Cerebellar cortex (tissue), 1 donor: ENCODE measurements around the gene TBC1D9.
A peak's percentile ranks its signal among the peaks of the same experiment; 100 is the strongest.
"Not testable (repeated sequence)": the region's sequence is repeated elsewhere in the genome, so short reads cannot be mapped to it uniquely, and the experiment has no call there.

Experiments
- DNase-seq: peaks from one replicate; pipeline ENCODE4 v3.0.0-alpha.2; 2015; ENCODE audit warnings: low spot score

Gene TBC1D9

DNA sequence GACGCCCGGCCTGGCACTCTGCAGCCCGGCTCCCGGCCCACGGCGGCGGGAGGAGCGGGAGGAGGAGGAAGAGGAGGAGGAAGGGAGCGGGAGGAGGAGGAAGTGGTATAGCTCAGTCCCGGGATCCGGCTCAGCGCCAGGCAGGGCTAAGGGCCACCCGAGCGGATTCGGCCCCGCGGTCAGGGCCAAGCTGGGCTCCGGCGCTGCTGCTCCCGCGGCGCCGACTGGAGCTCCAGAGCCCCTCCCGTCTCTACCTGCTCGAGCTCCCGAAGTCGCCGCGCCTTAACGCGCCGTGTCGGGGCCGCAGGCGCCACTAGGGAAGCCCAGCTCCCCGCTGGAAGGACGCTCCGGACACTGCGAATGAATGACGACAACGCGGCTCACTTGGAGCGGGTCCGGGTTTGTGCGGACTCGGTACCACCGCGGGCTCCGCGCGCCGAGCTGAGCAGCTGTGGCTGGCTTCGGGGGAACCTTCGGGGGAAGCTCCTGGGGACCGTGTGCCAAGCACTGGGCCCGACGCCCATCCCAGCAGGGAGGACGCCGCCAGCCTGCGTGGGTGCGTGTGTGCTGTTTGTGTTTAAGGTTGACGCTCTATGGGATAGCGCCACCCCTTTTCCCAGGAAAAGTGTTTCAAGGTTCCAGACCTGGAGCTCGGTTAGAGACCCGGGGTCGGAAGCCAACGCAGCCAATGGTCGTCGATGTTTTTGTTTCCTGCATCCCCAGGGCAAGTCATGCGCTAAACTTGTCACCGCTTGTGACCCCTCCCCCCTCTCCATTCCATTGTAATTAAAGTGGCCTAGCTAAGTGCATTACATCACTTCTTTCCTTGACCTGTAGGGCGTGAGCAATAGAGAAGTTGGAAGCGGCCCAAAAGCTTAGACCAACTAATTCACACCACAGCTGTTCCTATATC is at the start of gene TBC1D9:
TBC1D9 (minus strand) TSS at position 67 of the 913 bp plus-strand sequence. CDS start 340 bp downstream, outside the sequence.
- peak; percentile 92 for DNase-seq

DNA sequence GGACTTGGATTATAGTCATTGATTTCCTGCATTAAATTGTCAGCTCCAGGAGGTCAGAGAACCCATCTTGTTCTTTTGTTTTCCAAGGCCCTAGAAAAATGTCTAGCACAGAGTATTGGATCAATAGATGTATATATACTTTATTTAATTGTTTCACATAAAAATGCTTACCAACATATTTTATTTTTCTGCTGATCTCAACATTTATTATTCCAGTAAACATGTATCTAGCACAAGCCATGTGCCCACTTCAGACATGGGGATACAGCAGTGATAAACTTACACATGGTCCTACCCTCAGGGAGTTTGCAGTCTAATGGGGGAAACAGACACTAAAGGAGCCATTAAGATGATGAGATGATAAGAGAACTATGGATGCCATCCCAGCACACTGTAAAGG is 49.1 kb upstream of the TBC1D9 start:
- DNase-seq, result no peak

DNA sequence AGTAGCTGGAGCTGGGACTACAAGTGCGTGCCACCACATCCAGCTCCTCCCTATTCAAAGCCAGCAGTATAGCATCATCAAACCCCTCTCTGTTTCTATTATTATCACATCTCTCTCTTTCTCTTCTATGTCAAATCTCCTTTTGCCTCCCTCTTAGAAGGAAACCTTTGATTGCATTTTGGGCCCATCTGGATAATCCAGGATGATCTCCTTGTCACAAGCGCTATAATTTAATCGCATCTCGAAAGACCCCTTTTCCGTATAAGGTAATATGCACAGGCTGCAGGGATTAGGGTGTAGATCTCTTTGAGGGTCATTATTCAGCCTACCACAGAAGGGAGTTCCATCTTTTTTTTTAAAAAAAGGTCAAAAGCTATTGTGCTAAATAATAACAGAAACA is 46.4 kb upstream of the TBC1D9 start:
- no peak for DNase-seq

DNA sequence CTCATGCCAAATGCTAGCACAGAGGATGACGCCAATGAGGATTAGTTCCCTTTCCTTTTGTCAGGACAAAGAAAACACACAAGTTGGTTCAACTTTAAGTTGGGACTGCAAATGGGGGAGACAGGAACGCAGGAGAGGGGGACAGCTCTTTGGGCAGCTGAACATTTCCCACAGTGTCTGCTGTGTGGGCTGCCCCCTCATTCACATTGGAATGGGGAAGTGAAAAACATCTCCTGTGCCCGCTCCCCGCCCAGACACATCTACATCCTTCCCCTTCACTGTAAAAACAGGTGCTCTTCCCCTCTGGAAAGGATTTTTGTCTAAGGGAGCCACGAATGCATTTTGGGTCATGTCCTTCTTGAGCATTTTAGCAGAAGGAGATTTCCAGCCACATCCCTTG is 44.5 kb upstream of the TBC1D9 start:
- DNase-seq, result no peak

DNA sequence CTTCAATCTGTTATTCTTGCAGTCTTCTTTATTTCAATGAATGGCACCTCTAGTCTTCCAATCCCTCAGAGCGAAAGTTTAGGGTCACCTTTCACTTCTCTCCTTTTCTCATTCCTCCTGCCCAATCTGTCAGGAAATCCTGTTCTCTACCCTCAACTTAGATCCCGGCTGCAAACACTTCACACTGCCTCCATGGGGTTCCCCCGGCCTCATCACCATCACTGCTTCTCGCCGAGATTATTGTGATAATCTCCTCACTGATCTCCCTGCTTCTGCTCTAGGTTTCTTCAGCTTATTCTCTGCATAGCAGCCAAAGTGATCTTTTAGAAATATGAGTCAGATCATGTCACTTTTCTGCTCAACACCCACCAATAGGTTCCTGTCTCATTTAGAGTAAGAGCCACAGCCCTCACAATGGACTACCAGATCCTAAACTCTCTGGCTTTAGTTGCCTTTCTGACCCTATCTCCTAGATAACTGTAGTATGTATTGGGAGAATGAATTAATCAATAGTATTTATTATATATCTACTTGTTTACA is 43.6 kb upstream of the TBC1D9 start:
- DNase-seq, result no peak

DNA sequence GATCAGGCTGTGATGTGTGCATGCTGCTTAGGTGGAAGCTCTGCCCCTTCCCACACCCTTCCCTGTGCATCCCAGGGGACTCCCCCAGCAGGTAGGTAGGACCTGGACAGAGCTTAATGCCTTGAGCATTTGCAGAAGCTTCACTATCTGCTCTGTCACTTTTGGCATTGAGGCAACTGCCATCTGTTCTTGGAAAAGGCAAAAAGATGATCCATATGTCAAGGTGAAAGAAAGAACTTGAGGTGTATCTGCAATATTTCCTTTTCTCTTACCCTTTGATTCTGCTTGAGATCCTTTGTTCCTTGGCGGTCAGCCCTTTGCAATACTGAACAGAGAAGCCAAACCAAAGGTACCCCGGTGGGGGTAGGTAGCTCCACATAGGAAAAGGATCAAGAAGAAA is 37.1 kb upstream of the TBC1D9 start:
- peak; percentile 84 for DNase-seq

DNA sequence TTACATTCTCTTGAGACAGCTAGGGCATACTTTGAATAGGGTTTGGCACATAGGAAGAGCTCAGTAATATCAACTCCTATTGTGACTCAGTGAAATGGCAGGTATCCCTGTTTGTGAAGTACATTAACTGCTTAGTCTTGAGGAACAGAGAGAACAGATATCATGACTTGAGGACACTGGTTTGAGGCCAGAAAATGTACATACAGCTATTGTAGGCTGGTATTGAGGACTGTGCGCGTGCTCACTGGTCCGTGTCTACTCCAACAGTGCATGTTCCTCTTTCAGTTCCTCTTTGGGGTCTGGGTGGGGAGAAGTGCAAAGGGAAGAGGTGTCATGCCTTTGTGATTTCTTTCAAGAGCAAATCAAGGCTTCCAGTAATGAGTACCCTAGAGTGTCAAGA is 34.6 kb upstream of the TBC1D9 start:
- no peak for DNase-seq

DNA sequence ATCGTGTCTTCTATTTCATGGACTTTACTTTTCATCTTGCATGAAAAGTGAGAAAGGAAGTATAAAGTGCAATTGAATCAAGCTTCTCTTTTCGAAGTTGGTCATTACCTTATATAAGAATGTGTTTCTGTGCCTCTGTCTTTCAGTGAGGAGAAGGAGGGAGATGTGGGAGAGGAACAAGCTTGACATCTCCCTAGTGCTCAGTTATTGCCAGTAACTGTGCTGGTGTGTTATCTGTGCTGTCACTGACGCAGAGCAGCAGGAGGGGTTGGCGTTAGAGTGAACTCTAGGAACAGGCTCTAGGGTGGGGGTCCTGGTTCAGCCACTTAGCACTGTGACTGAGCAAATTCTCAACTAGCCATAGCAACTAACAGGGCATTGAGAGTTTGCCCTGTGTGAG is 34.0 kb upstream of the TBC1D9 start:
- DNase-seq, result no peak

DNA sequence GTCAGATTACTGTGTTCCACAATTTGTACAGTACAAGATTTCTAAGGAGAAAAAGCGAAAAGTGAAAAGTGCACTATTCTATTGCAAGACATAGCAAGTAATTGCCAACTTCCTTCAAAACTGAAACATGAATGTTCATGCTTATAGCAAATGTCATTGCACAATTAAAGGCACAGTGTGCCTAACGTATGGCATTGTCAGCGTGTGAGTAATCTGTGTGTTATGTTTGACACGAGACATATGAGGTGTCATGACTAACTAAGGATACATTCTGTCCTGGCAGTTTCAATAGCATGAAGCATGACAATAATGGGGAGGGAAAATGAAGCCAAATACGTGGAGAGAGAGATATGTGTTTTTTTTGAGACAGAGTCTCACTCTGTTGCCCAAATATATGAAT is 33.6 kb upstream of the TBC1D9 start:
- no peak for DNase-seq

DNA sequence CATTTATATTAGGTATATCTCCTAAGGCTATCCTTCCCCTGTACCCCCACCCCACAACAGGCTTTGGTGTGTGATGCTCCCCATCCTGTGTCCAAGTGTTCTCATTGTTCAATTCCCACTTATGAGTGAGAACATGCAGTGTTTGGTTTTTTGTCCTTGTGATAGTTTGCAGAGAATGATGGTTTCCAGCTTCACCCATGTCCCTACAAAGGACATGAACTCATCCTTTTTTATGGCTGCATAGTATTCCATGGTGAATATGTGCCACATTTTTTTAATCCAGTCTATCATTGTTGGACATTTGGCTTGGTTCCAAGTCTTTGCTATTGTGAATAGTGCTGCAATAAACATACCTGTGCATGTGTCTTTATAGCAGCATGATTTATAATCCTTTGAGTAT is 26.6 kb upstream of the TBC1D9 start:
- not testable (repeated sequence) for DNase-seq

DNA sequence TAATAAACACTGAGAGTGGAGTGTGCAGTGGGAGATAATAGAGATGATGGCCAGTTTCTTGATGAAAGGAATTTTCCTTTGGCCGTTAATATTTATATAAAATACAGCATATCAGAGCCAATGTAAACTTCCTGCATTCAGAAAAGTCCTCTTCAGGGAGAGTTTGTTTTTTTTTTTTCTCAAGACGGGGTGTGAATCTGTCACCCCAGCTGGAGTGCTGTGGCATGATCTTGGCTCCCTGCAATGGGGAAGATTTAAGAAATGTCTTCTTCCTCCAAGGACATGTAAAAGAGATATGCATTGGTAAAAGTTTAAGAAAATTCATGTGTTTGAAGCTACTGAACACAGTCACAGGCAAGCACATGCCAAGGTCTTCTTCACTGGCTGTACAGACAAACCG is 25.4 kb upstream of the TBC1D9 start:
- DNase-seq, result no peak

DNA sequence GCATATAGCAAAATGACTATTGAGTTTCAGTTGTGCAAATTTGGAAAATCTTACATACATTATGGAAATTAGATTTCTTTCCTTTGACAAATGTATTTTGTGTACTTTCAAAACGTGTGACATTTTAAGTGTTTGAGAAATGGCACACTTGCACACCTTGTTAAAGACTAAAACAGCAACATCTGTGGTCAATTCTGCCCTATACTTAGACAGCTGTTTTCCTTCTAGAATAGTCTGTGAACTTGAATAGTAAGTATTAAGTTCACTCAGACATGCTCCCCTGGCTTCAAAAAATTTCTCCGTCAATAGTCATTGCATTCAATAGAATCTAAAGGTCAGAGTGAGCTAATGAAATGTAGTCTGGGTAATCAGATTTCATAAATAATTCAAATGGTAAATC is 21.7 kb upstream of the TBC1D9 start:
- DNase-seq, result no peak

DNA sequence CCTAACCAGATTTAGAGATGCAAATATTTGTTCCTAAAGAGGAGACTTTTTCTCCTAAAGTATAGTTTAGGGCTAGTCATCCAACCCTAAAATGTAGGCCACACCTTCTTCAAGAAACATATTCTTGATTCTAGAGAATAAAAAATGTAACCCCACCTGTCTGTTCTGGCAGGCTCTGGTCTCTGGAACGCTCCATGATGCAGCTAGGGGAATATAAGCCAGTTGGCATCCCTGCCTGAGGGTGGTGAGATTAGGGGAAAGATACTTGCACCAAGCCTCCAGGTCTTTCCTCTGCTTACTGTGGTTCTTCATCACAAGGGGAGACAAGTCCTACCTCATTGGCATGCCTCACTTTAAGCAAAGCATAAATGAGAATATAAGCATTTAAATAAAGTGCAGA is 21.2 kb upstream of the TBC1D9 start:
- peak; percentile 69 for DNase-seq

DNA sequence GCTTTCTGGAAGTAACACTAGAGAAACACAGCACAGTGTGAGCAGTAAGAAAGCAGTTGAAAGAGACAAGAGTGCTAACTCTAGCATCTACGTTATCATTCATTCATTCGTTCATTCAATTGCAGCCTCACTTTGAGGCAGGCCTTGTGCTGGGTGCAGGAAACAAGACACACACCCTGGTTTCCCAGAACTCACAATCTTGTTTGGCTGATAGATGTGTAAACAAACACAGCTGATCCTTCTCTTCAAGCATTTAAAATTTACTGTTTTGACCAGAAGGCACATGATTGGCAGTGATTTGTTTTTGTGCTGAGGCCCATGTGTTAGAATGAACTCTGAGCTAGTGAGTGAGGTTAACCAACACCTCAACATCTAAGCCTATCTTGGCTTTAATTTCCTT is 20.4 kb upstream of the TBC1D9 start:
- DNase-seq, result no peak

DNA sequence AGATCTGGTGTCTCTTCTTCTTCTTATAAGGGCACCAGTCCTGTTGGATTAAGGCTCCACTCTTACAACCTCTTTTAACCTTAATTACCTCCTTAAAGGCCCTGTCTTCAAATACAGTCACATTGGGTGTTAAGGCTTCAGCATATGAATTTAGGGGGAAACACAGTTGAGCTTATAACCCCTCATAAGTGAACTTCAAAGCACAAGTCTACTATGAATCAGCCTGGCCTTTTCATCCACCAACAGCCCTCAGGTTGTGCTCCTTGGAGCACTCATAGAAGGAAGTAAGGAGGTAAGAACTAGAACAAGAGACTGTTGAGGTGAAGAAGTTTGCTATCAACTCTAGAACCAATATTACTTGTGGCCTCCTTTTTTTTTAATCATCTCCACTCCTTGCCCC is 18.8 kb upstream of the TBC1D9 start:
- DNase-seq, result no peak

DNA sequence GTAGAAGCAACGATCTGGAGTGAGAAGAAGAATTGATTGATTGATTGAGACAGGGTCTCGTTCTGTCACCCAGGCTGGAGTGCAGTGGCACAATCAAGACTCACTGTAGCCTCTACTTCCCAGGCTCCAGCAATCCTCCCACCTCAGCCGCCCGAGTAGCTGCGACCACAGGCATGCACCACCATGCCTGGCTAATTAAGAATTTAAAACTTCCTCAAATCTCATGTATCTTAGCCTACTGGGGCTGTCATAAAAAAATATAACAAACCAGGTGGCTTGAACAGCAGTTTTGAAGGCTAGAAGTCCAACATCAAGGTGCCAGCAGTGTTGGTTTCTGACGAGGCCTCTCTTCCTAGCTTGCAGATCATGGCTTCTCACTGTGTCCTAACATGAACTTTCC is 18.3 kb upstream of the TBC1D9 start:
- DNase-seq, result no peak

DNA sequence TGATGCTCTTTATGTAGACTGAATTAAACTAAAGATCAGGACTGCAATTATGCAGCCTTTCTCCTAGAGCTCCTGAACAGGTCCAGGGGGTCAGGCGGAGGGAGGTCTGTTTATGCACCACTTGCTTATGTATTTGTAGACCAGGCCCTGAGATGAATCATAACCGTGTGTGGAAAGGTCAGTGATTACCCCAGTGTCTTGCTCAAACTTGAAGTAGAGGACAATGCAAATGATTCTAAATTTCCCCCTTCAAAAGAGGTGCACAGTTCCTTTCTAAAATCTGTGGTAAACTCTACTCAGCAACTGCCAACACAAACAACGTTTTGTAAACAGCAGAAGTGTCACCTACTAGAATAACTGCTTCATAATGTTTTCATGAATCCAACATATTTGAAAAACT is 13.0 kb upstream of the TBC1D9 start:
- no peak for DNase-seq

DNA sequence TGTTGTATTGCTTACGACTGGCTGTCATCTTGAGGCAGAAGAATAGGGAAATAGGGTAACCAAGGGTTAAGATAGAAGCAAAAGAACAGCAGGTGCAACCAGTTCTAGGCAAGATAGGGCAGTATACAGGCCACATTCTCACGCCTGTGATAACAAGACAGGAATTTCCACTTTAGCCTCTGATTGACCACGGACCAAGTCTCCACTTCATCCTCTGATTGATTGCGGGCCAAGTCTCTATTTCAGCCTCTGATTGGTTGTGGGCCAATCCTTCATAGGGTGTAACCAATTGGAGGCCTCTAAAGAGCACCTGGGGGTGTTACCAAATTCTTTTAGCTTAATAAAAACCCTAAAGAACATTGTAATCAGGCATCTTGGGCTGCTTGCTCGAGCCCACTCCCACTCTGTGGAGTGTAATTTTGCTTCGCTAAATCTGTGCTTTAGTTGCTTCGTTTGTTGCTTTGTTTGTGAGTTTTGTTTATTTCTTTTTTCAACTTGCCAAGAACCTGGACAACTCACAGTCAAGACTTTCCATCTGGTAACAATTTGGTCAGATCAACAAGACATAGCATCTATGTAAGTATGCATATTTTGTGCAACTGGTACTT is 8.7 kb upstream of the TBC1D9 start:
- DNase-seq, result no peak

DNA sequence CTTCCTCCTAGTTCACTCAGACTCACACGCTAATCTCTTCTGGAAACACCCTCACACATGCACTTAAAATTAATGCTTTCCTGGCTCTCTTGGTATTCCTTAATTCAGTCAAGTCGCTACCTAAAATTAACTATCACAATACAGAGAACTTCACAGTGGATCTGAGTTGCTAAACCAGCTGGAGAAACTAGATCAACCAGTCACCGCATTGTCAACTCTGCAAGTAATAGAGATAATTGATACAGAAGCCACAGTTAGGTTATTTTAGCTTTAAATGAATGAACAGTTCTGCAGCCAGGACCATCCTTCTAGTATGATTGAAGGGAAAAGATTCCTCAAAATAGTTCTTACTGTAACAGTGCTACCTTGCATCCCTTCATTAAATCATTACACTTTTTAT is 6.0 kb upstream of the TBC1D9 start:
- no peak for DNase-seq

DNA sequence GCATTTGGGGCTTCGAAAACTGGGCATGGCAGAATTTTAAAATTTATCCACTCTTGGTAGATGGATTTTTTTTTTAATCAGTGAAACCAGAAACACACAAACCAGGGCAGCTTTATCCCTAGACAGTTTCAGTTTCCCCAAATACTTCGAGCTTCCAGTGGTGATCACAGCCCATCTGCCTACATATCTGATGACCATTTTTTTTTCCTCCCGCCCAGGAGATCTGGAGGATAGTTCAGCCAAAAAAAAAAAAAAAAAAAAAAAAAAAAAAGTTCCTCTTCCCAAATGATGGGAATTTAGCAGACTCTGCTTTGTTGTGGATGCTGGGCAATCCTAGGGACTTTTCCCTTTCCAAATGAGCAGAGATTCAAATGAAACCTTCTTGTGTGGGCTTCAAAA is 1.0 kb upstream of the TBC1D9 start:
- no peak for DNase-seq

DNA sequence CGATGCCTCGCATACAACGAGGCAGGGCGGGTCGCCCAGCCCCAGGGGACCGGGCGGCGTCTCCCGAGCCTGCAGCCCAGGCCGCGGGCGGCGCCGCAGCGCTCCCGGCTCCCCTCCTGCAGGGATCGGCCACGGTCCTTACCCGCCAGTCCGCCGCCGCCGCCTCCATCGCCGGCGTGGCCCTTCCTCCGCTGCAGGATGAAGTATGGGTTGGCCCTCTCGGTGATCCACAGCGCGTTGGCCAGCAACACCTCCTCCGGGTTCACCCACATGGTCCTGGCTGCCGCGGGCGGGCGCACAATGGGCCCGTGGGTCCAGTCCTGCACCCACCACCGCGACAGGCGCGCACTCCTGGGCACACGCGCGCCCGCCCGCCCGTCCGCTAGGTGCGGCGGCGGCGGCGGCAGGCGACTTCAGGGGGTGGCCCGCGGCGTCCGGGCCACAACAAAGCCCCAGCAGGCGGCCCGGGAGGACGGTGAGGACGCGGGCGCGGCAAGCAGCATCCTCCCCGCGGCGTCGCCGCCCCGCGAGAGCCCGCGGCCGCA is 339 bp downstream of the TBC1D9 start:
- peak; percentile 48 for DNase-seq

DNA sequence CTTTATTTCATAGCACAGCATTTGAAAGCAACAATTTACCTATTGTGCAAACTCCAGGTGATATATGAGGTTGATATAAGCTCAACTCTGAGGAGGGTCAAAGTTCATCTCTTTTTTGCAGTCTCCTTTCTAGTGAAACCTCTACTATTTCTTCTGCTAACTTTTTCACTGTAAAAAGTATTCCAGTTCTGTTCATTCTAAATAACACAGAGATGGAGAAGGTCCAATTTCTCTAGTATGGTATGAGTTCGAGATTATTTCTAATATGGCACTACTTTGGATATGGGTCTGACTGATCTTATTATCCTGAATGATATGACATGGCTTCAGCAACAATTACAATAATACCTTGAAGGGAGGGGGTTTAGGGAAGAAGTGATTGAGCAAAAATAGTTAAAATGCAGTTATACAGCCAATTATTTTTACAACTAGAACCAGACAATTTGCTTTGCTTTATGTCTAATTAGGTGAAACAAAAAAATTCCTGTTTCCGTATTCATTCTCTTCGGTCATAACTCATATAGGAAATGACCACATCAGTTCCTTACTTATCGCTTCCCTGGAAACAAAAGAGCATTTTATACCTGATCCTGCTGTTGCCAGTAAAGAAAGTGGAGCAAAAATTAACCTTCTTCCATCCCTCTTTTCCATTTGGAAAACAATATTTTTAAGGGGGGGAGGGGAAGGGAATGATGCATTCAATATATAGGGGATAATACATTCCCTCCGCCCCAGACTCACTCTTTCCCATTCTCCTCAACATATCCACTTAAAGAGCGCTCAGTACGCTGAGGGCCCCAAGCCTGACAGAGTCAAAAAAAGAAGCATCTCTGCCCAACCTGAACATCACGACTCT is 1.0 kb downstream of the TBC1D9 start:
- DNase-seq, result peak; percentile 21
